Upper lobe of right lung (tissue), 1 donor: Measurements from ENCODE around the gene PERM1. TPM values are rescaled to one million over a fixed set of nuclear protein-coding genes. Genes with fewer than 3 reads are reported as not detected.

Experiments
- ATAC-seq: fragments of 200-7000 bp; cut with Tn5 transposase; one replicate; pipeline ENCODE4 v1.9.1; 2020; ENCODE audit warnings: mild to moderate bottlenecking, moderate library complexity
- DNase-seq: peaks from one replicate; pipeline ENCODE4 v3.0.0-alpha.2; 2020
- H3K27ac ChIP-seq: fragments of 200-600 bp; one replicate; pipeline ENCODE4 v1.8.0; 2022
- H3K27me3 ChIP-seq: fragments of 200-600 bp; one replicate; pipeline ENCODE4 v1.8.0; 2022; ENCODE audit warnings: mild to moderate bottlenecking
- H3K36me3 ChIP-seq: fragments of 200-600 bp; one replicate; pipeline ENCODE4 v1.8.0; 2022
- H3K4me1 ChIP-seq: fragments of 200-600 bp; one replicate; pipeline ENCODE4 v1.8.0; 2022
- H3K4me3 ChIP-seq: fragments of 200-600 bp; one replicate; pipeline ENCODE4 v1.8.0; 2022; ENCODE audit warnings: mild to moderate bottlenecking
- H3K9me3 ChIP-seq: fragments of 200-600 bp; one replicate; pipeline ENCODE4 v1.8.0; 2022
- intact Hi-C: fragments of 100-400 bp; cut with DNase I; formaldehyde crosslinking; loops from one replicate; pipeline ENCODE4 v1.11.0; 2022
- total RNA-seq: library from RNA; stranded (reverse); fragmentation: NEBNext Ultra II Directional; extraction: Animal tissue kit (Norgen Biotek cat#: 25700); gene quantifications from one replicate; pipeline ENCODE4 v1.2.1, GENCODE V29; 2021
- TF ChIP-seq, protein P1 (sequence below): fragments of 200-600 bp; IDR thresholded peaks from one replicate; pipeline ENCODE4 v1.8.0; 2022; ENCODE audit warnings: antibody characterized with exemption
- donor health status: DM: no; HTN: yes; CAD: no; lungs with severe emphysema.

Gene PERM1
- total RNA-seq, 1 donor from 2014 or later: 0.35 TPM

DNA sequence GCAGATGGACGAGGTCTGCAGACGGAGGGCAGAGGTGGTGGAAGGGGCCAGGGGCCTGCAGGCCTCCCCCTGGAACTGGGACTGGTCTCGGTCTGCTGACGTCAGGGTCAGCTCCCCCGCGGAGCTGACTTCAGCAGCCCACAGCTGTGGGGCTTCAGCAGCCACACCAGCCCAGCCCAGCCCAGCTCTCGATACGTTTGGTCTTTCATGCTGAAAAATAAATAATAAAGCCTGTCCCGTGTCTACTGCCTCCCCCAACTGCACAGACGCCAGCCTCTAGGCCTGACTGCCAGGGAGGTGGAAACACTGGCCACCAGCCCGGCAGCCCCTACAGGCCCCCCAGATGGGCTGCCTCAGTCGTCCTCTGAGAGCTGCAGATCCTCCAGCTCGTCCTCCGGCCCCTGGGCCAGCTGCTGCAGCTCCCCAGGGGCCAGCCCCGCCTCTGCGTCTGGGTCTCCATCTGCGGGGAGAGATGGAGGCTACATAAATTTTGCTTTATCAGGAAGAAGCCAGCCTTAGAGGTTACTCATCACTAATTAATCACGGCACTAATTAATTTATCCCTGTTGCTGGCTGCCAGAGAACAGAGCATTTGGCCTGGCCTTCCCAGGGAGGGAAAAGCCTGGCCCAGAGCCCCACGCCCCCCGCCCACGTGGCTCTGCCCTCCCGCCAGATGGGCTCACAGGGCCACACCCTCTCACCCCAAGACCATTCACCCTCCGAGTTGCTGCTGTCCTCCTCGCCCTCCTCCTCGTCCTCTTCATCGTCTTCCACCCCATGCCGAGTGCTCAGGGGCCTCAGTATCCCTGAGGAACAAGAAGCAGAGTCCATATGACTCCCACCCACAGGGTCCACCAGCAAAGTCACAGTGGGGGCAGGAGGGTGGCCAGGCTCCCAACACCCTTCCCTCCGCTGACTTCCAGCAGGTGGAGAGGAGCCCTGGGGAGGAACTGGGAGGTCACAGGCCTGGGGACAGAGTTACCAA is 37.3 kb downstream of the PERM1 start:
- Histone ChIP-seq H3K36me3 (peaks cover 38% of the 10 kb centered on the region), H3K4me3 (no peak overlapping the region), H3K27me3 (peaks cover 34% of the 10 kb centered on the region), H3K9me3 (no peaks in the 10 kb centered on the region), H3K4me1 (peaks cover 22% of the 10 kb centered on the region), H3K27ac (peak overlapping the region; percentile 17)
- intact Hi-C loops: no loop called here
- DNase-seq (no peak), ATAC-seq (no peak)
- TF ChIP-seq, protein P1, sequence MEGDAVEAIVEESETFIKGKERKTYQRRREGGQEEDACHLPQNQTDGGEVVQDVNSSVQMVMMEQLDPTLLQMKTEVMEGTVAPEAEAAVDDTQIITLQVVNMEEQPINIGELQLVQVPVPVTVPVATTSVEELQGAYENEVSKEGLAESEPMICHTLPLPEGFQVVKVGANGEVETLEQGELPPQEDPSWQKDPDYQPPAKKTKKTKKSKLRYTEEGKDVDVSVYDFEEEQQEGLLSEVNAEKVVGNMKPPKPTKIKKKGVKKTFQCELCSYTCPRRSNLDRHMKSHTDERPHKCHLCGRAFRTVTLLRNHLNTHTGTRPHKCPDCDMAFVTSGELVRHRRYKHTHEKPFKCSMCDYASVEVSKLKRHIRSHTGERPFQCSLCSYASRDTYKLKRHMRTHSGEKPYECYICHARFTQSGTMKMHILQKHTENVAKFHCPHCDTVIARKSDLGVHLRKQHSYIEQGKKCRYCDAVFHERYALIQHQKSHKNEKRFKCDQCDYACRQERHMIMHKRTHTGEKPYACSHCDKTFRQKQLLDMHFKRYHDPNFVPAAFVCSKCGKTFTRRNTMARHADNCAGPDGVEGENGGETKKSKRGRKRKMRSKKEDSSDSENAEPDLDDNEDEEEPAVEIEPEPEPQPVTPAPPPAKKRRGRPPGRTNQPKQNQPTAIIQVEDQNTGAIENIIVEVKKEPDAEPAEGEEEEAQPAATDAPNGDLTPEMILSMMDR: no peak

DNA sequence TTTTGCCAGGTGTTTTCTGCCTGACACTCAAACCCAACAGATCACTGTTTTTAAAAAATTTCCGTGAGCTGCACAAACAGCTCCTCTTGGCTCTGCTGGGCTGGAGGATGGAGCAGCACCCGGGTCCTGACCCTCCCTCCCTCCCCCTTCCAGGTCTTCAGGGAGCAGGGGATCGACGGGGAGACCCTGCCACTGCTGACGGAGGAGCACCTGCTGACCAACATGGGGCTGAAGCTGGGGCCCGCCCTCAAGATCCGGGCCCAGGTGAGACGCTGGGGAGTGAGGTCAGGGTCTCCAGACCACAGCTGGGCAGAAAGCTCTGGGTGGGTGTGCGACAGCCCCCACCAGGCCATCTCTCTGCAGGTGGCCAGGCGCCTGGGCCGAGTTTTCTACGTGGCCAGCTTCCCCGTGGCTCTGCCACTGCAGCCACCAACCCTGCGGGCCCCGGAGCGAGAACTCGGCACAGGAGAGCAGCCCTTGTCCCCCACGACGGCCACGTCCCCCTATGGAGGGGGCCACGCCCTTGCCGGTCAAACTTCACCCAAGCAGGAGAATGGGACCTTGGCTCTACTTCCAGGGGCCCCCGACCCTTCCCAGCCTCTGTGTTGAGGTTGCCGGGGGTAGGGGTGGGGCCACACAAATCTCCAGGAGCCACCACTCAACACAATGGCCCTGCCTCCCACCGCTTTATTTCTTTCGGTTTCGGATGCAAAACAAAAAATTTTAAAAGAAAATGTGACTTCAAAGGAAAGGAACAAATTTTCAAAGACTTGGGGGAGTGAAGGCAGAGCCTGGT is 38.1 kb downstream of the PERM1 start:
- Histone ChIP-seq H3K27me3 (peaks cover 43% of the 10 kb centered on the region), H3K36me3 (peaks cover 32% of the 10 kb centered on the region), H3K9me3 (no peaks in the 10 kb centered on the region), H3K27ac (peak overlapping the region; percentile 70), H3K4me1 (peaks cover 22% of the 10 kb centered on the region), H3K4me3 (no peak overlapping the region)
- intact Hi-C loops: no loop called here
- no peak for ATAC-seq
- TF ChIP-seq, protein P1: no peak
- no peak for DNase-seq

DNA sequence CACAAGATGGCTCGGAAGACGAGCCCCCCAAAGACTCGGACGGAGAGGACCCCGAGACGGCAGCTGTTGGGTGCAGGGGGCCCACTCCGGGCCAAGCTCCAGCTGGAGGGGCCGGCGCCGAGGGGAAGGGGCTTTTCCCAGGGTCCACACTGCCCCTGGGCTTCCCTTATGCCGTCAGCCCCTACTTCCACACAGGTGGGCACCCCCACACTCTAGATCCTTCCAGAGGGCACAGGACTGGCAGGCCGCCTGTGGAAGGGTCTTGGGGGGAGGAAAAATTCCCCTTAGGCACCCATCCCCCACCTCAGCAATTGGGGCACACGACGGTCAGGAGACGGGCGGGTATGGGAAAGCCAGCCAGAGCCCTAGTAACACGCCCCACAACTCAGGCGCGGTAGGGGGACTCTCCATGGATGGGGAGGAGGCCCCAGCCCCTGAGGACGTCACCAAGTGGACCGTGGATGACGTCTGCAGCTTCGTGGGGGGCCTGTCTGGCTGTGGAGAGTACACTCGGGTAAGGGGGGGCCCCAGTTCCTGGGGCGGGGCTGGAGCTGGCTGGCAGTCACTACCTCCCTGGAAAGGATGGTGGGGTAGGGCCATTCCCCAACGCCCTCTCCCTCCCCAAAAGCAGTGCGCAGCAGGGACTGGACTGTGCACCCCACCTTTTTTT is 38.9 kb downstream of the PERM1 start:
- Histone ChIP-seq H3K9me3 (no peaks in the 10 kb centered on the region), H3K4me1 (peaks cover 22% of the 10 kb centered on the region), H3K36me3 (peaks cover 29% of the 10 kb centered on the region), H3K27me3 (peaks cover 46% of the 10 kb centered on the region), H3K4me3 (no peak overlapping the region), H3K27ac (peak overlapping the region; percentile 55)
- TF ChIP-seq, protein P1: no peak
- DNase-seq: no peak
- ATAC-seq: no peak
- intact Hi-C loops: no loop called here

DNA sequence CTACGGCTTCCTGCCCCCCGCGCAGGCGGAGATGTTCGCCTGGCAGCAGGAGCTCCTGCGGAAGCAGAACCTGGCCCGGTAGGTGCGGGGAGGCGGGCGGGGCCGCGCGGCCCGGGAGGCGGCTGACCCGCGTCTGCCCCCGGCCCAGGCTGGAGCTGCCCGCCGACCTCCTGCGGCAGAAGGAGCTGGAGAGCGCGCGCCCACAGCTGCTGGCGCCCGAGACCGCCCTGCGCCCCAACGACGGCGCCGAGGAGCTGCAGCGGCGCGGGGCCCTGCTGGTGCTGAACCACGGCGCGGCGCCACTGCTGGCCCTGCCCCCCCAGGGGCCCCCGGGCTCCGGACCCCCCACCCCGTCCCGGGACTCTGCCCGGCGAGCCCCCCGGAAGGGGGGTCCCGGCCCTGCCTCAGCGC is 39.5 kb downstream of the PERM1 start:
- ATAC-seq: no peak
- H3K27ac ChIP-seq: peak overlapping the region; percentile 55
- peaks cover 52% of the 10 kb centered on the region for H3K27me3 ChIP-seq
- intact Hi-C loops: no loop called here
- H3K4me3 ChIP-seq: peak overlapping the region; percentile 34
- no peak for DNase-seq
- TF ChIP-seq, protein P1: no peak
- H3K36me3 ChIP-seq: peaks cover 25% of the 10 kb centered on the region
- peaks cover 22% of the 10 kb centered on the region for H3K4me1 ChIP-seq
- H3K9me3 ChIP-seq: no peaks in the 10 kb centered on the region

- peak; percentile 77 for DNase-seq
- peak; percentile 38 for ATAC-seq
- Histone ChIP-seq H3K27me3 (peaks cover 58% of the 10 kb centered on the region), H3K27ac (peak overlapping the region; percentile 36), H3K9me3 (no peaks in the 10 kb centered on the region), H3K36me3 (peaks cover 19% of the 10 kb centered on the region), H3K4me1 (peaks cover 22% of the 10 kb centered on the region), H3K4me3 (peak overlapping the region; percentile 34)
- intact Hi-C loops: no loop called here
- TF ChIP-seq, protein P1: no peak
Measured at GRCh38 chr1:941588-942383, 40.1 kb downstream of the PERM1 start.
